Neuronal stem cell (in vitro differentiated cells): ENCODE measurements around the gene SULT1A3.
"Not testable (repeated sequence)": the region's sequence is repeated elsewhere in the genome, so short reads cannot be mapped to it uniquely, and the experiment has no call there.

Source experiments
- DNase-seq: peaks from one replicate; pipeline ENCODE4 v3.0.0-alpha.2; 2013; ENCODE audit warnings: low spot score
- H2AFZ ChIP-seq: one replicate; pipeline ENCODE4 v1.6.1; 2013; ENCODE audit warnings: mild to moderate bottlenecking, low read length, inconsistent platforms
- H2AK5ac ChIP-seq: 2 replicates; pipeline ENCODE4 v1.6.1; 2013; ENCODE audit warnings: low read depth, mild to moderate bottlenecking, inconsistent platforms, low read length, moderate library complexity, mixed read lengths
- H2BK120ac ChIP-seq: 2 replicates; pipeline ENCODE4 v1.6.1; 2013; ENCODE audit warnings: low read depth, mild to moderate bottlenecking, inconsistent platforms, low read length, moderate library complexity, mixed read lengths
- H2BK12ac ChIP-seq: one replicate; pipeline ENCODE4 v1.6.1; 2013; ENCODE audit warnings: low read length, inconsistent platforms
- H2BK15ac ChIP-seq: 2 replicates; pipeline ENCODE4 v1.6.1; 2013; ENCODE audit warnings: mild to moderate bottlenecking, low read length, inconsistent platforms, mixed read lengths
- H2BK5ac ChIP-seq: one replicate; pipeline ENCODE4 v1.6.1; 2013; ENCODE audit warnings: inconsistent platforms, mild to moderate bottlenecking, low read length, moderate library complexity
- H3K14ac ChIP-seq: one replicate; pipeline ENCODE4 v1.6.1; 2013; ENCODE audit warnings: low read length, inconsistent platforms
- H3K18ac ChIP-seq: 2 replicates; pipeline ENCODE4 v1.6.1; 2013; ENCODE audit warnings: low read length, inconsistent platforms
- H3K23ac ChIP-seq: 2 replicates; pipeline ENCODE4 v1.6.1; 2013; ENCODE audit warnings: low read depth, mild to moderate bottlenecking, mixed read lengths, low read length, inconsistent platforms; ENCODE audit not compliant: poor library complexity
- H3K27ac ChIP-seq: replicated peaks from 3 replicates; pipeline ENCODE4 v1.5.1; 2013; ENCODE audit warnings: low read length, inconsistent platforms
- H3K27me3 ChIP-seq, 3 experiments: 2 replicates each; pipeline ENCODE4 v1.6.1; 2013; ENCODE audit warnings: low read length in 3 of 3, mild to moderate bottlenecking in 2 of 3, inconsistent platforms in 1 of 3, low read depth in 1 of 3, mixed read lengths in 1 of 3, moderate library complexity in 1 of 3; ENCODE audit not compliant: control insufficient read depth in 3 of 3, insufficient read depth in 3 of 3
- H3K36me3 ChIP-seq, 2 donors: replicated peaks in 1 of 2; 2 replicates each; pipeline ENCODE4 v1.6.1; 2013; ENCODE audit warnings: low read length in 2 of 2; ENCODE audit not compliant: control insufficient read depth in 2 of 2, insufficient read depth in 2 of 2
- H3K4ac ChIP-seq: 2 replicates; pipeline ENCODE4 v1.6.1; 2013; ENCODE audit warnings: inconsistent platforms, mild to moderate bottlenecking, low read length, moderate library complexity
- H3K4me1 ChIP-seq, 2 donors: 1 replicate in 1 of 2; 2 replicates in 1 of 2; pipeline ENCODE4 v1.6.1; 2013; ENCODE audit warnings: low read length in 2 of 2, low read depth in 1 of 2; ENCODE audit not compliant: control insufficient read depth in 2 of 2, insufficient read depth in 1 of 2
- H3K4me2 ChIP-seq: one replicate; pipeline ENCODE4 v1.6.1; 2013; ENCODE audit warnings: mild to moderate bottlenecking, low read length, inconsistent platforms; ENCODE audit not compliant: insufficient read depth, poor library complexity, severe bottlenecking
- H3K4me3 ChIP-seq, 2 donors: 2 replicates each; pipeline ENCODE4 v1.5.1; 2013; ENCODE audit warnings: low read length in 2 of 2, mild to moderate bottlenecking in 2 of 2, inconsistent platforms in 1 of 2, moderate library complexity in 1 of 2
- H3K79me1 ChIP-seq: one replicate; pipeline ENCODE4 v1.6.1; 2013; ENCODE audit warnings: low read depth, mild to moderate bottlenecking, inconsistent platforms, low read length, moderate library complexity
- H3K9ac ChIP-seq: one replicate; pipeline ENCODE4 v1.6.1; 2013; ENCODE audit warnings: mild to moderate bottlenecking, low read depth, low read length, inconsistent platforms; ENCODE audit not compliant: poor library complexity
- H3K9me3 ChIP-seq, 2 donors: replicated peaks in 1 of 2; 2 replicates each; pipeline versions ENCODE3 to v1.6.1; 2013; ENCODE audit warnings: low read length in 2 of 2, mild to moderate bottlenecking in 2 of 2, inconsistent platforms in 1 of 2, low read depth in 1 of 2, mixed read lengths in 1 of 2, moderate library complexity in 1 of 2; ENCODE audit not compliant: control insufficient read depth in 2 of 2, insufficient read depth in 1 of 2
- H4K8ac ChIP-seq: one replicate; pipeline ENCODE4 v1.6.1; 2013; ENCODE audit warnings: low read depth, mild to moderate bottlenecking, inconsistent platforms, low read length, moderate library complexity
- H4K91ac ChIP-seq: one replicate; pipeline ENCODE4 v1.6.1; 2013; ENCODE audit warnings: low read length, low read depth, mild to moderate bottlenecking, inconsistent platforms; ENCODE audit not compliant: poor library complexity
- WGBS, 2 donors: extraction: QIAGEN DNeasy Blood & Tissue Kit; methylation state at CpG; one replicate each; pipeline ENCODE4 v1.1.7; 2013; ENCODE audit warnings: missing lambda C conversion rate in 2 of 2, mixed read lengths in 1 of 2; ENCODE audit not compliant: insufficient read length in 2 of 2, insufficient replicate concordance in 1 of 2; ENCODE audit errors: extremely low coverage in 2 of 2; 5-methylcytosine and 5-hydroxymethylcytosine counted together

The SULT1A3 gene

DNA sequence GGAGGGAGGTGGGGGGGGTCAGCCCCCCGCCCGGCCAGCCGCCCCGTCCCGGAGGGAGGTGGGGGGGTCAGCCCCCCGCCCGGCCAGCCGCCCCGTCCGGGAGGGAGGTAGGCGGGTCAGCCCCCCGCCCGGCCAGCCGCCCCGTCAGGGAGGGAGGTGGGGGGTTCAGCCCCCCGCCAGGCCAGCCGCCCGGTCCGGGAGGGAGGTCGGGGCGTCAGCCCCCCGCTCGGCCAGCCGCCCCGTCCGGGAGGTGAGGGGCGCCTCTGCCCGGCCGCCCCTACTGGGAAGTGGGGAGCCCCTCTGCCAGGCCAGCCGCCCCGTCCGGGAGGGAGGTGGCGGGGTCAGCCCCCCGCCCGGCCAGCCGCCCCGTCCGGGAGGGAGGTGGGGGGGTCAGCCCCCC is 29.6 kb upstream of the SULT1A3 start:
- not testable (repeated sequence) for H3K27me3 ChIP-seq, H3K23ac ChIP-seq, H3K79me1 ChIP-seq, H3K36me3 ChIP-seq, H3K14ac ChIP-seq, H3K9ac ChIP-seq, H3K4me3 ChIP-seq, H3K4me1 ChIP-seq, H3K4me2 ChIP-seq, H3K4ac ChIP-seq, H2BK15ac ChIP-seq, H4K8ac ChIP-seq, H2BK5ac ChIP-seq, H2BK12ac ChIP-seq, H2BK120ac ChIP-seq, H2AK5ac ChIP-seq, H3K27ac ChIP-seq, H3K18ac ChIP-seq, H3K9me3 ChIP-seq, H4K91ac ChIP-seq, DNase-seq, H2AFZ ChIP-seq
- WGBS, 2 donors: no CpG with 5 or more reads among the region's 38 CpGs

DNA sequence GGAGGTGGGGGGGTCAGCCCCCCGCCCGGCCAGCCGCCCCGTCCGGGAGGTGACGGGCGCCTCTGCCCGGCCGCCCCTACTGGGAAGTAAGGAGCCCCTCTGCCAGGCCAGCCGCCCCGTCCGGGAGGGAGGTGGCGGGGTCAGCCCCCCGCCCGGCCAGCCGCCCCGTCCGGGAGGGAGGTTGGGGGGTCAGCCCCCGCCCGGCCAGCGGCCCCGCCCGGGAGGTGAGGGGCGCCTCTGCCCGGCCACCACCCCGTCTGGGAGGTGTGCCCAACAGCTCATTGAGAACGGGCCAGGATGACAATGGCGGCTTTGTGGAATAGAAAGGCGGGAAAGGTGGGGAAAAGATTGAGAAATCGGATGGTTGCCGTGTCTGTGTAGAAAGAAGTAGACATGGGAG is 28.9 kb upstream of the SULT1A3 start:
- not testable (repeated sequence) for H3K4me2 ChIP-seq, DNase-seq, H2AK5ac ChIP-seq, H3K27ac ChIP-seq, H3K4ac ChIP-seq, H4K8ac ChIP-seq, H3K9ac ChIP-seq, H3K36me3 ChIP-seq, H3K23ac ChIP-seq, H3K18ac ChIP-seq, H2AFZ ChIP-seq, H2BK5ac ChIP-seq, H3K4me3 ChIP-seq, H2BK120ac ChIP-seq, H3K4me1 ChIP-seq, H2BK12ac ChIP-seq, H3K79me1 ChIP-seq, H3K9me3 ChIP-seq, H4K91ac ChIP-seq, H3K14ac ChIP-seq, H3K27me3 ChIP-seq, H2BK15ac ChIP-seq
- no CpG with 5 or more reads among the region's 31 CpGs for WGBS, 2 donors

DNA sequence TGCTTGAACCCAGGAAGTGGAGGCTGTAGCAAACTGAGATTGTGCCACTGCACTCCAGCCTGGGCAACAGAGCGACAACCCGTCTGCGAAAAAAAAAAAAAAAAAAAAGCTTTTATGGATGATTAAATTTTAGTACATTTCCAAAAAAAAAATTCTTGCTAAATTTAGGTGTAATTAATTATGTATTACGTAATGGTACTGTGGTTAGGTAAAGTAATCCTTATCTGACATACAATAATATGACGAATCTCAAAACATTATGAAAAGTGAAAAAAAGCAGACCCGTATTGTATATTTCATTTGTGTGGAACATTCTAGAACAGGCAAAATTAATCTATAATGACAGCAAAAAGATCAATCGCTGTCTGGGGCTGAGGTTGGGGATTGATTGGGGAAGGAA is 26.0 kb upstream of the SULT1A3 start:
- Histone ChIP-seq H4K91ac (no peak overlapping the region), H2AFZ (no peak overlapping the region), H3K27me3 (no peaks in the 10 kb centered on the region), H2BK5ac (no peak overlapping the region), H2AK5ac (no peak overlapping the region), H3K9me3 (no peaks in the 10 kb centered on the region), H3K4me3 (no peak overlapping the region), H3K4me2 (no peak overlapping the region), H3K79me1 (no peaks in the 10 kb centered on the region), H3K23ac (no peak overlapping the region), H3K18ac (no peak overlapping the region), H4K8ac (no peak overlapping the region), H3K4ac (no peak overlapping the region), H3K27ac (no peak overlapping the region), H3K4me1 (peaks cover 0 to 1% of the 10 kb centered on the region in 2 donors), H3K9ac (no peak overlapping the region), H2BK12ac (no peak overlapping the region), H2BK120ac (no peak overlapping the region), H3K36me3 (no peaks in the 10 kb centered on the region), H2BK15ac (no peak overlapping the region), H3K14ac (no peak overlapping the region)
- no peak for DNase-seq
- no CpG with 5 or more reads among the region's 7 CpGs for WGBS, 2 donors

DNA sequence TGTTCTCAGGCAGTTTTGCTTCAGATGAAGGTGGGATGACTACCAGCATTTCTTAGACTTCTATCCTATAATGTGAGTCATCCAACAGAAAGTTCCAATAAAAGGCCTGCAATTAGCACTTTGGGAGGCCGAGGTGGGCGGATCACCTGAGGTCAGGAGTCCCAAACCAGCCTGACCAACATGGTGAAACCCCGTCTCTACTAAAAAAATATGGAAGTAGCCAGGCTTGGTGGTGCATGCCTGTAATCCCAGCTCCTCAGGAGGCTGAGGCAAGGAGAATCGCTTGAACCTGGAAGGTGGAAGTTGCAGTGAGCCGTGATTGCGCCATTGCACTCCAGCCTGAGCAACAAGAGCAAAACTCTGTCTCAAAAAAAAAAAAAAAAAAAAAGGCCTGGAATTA is 22.2 kb upstream of the SULT1A3 start:
- H3K4me1 ChIP-seq, H2BK120ac ChIP-seq, H2AFZ ChIP-seq, H2BK12ac ChIP-seq, H3K9me3 ChIP-seq, H3K27ac ChIP-seq, H3K18ac ChIP-seq, H3K4me2 ChIP-seq, H3K23ac ChIP-seq, H3K36me3 ChIP-seq, H3K79me1 ChIP-seq, H3K4me3 ChIP-seq, H4K91ac ChIP-seq, H2BK15ac ChIP-seq, H2BK5ac ChIP-seq, H3K9ac ChIP-seq, H2AK5ac ChIP-seq, H4K8ac ChIP-seq, DNase-seq, H3K14ac ChIP-seq, H3K4ac ChIP-seq: not testable (repeated sequence)
- peaks cover 0 to 16% (median 0%) of the 10 kb centered on the region in 3 experiments for H3K27me3 ChIP-seq
- WGBS, 2 donors: no CpG with 5 or more reads among the region's 6 CpGs
